ENCODE measurements around the gene MITF. TPM values are rescaled to one million over a fixed set of nuclear protein-coding genes. Genes with fewer than 3 reads are reported as not detected.

The MITF gene
- total RNA-seq, 1 donor from 2014 or later: 19.4 TPM

DNA sequence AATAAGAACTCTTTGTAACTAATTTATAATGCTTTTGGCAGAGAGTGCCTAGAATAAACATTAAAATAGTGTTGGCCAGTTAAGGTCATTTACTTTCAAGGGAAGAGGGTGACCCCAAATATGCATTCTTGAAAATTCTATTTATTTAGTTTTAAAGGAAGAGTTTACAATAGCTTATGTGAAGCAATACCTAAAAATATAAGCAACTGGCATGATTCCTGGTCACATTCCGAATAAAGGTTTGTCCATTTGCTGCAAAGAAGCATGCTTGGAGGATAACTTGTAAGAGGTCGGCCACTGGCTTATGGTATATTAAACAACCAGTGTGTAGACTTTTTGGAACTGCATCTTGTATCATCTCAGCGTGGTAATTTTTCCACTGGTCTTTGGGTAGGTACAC lies 10.2 kb downstream of the MITF start:
- H3K4me3 Mint-ChIP-seq (ENCODE audit: low read depth): no peak overlapping the region
- H3K36me3 Mint-ChIP-seq (ENCODE audit: insufficient read depth): peaks cover 6% of the 10 kb centered on the region
- TF ChIP-seq, protein P1, sequence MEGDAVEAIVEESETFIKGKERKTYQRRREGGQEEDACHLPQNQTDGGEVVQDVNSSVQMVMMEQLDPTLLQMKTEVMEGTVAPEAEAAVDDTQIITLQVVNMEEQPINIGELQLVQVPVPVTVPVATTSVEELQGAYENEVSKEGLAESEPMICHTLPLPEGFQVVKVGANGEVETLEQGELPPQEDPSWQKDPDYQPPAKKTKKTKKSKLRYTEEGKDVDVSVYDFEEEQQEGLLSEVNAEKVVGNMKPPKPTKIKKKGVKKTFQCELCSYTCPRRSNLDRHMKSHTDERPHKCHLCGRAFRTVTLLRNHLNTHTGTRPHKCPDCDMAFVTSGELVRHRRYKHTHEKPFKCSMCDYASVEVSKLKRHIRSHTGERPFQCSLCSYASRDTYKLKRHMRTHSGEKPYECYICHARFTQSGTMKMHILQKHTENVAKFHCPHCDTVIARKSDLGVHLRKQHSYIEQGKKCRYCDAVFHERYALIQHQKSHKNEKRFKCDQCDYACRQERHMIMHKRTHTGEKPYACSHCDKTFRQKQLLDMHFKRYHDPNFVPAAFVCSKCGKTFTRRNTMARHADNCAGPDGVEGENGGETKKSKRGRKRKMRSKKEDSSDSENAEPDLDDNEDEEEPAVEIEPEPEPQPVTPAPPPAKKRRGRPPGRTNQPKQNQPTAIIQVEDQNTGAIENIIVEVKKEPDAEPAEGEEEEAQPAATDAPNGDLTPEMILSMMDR (IDR thresholded peaks at IDR 0.05; ENCODE audit: unreplicated experiment): no peak
- H3K9me3 Mint-ChIP-seq (ENCODE audit: low read depth): peaks cover 11% of the 10 kb centered on the region
- no peaks in the 10 kb centered on the region for H3K4me1 Mint-ChIP-seq (ENCODE audit: low read depth)
- H3K27me3 Mint-ChIP-seq: no peaks in the 10 kb centered on the region
- no peak overlapping the region for H3K27ac Mint-ChIP-seq
- DNase-seq (ENCODE audit: low spot score, unreplicated experiment): no peak

DNA sequence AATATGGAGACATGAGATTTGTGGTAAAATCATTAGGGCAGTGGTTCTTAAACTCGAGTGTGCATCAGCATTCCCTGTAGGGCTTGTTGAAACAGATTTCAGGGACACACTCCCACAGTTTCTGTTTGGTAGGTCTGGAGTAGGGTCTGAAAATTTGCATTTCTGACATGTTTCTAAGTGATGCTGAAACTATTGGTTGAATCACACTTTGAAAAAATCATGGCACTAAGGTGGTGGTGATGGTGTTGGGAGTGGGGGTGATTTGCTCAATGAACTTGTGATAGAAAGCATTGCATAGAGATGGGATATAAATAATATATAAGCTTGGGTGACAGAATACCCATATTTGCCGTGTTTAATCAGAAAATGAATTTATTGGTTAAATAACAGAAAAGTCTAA lies 11.3 kb downstream of the MITF start:
- no peaks in the 10 kb centered on the region for H3K27me3 Mint-ChIP-seq
- DNase-seq (ENCODE audit: low spot score, unreplicated experiment): no peak
- H3K4me3 Mint-ChIP-seq (ENCODE audit: low read depth): no peak overlapping the region
- TF ChIP-seq, protein P1 (IDR thresholded peaks at IDR 0.05; ENCODE audit: unreplicated experiment): no peak
- H3K9me3 Mint-ChIP-seq (ENCODE audit: low read depth): peaks cover 11% of the 10 kb centered on the region
- H3K4me1 Mint-ChIP-seq (ENCODE audit: low read depth): peaks cover 2% of the 10 kb centered on the region
- H3K27ac Mint-ChIP-seq: no peak overlapping the region
- H3K36me3 Mint-ChIP-seq (ENCODE audit: insufficient read depth): peaks cover 6% of the 10 kb centered on the region

DNA sequence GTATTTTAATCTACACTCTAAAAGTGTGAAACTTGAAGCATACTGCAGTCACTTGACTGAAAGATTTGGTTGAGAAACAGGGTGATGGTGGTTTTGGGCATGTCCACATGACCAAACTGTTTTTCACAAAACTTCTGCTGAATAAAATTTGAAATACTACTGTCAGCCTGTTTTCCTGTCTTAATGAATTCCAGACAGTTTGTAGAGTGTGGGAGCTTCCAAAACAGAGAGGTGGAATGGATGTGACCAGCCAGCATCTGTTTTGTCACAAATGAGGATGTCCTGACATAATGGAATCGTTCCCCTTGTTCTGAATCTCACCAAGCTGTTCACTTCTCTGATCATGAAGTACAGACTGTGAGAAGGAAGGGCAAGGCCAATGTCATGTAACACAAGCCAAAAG lies 11.8 kb downstream of the MITF start:
- Mint-ChIP-seq H3K27me3 (no peaks in the 10 kb centered on the region), H3K4me1 (ENCODE audit: low read depth) (peaks cover 8% of the 10 kb centered on the region), H3K9me3 (ENCODE audit: low read depth) (peaks cover 11% of the 10 kb centered on the region), H3K4me3 (ENCODE audit: low read depth) (no peak overlapping the region), H3K27ac (no peak overlapping the region), H3K36me3 (ENCODE audit: insufficient read depth) (peaks cover 6% of the 10 kb centered on the region)
- TF ChIP-seq, protein P1 (IDR thresholded peaks at IDR 0.05; ENCODE audit: unreplicated experiment): no peak
- no peak for DNase-seq (ENCODE audit: low spot score, unreplicated experiment)

DNA sequence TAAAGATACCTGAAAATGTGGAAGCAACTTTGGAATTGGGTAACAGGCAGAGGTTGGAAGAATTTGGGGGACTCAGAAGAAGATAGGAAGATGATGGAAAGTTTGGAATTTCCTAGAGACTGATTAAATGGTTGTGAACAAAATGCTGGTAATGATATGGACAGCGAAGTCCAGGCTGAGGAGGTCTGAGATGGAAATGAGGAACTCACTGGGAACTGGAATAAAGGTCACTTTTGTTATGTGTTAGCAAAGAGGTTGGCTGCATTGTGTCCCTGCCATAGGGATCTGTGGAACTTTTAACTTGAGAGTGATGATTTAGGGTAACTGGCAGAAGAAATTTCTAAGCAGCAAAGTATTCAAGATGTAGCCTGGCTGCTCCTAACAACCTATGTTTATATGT lies 13.0 kb downstream of the MITF start:
- TF ChIP-seq, protein P1 (IDR thresholded peaks at IDR 0.05; ENCODE audit: unreplicated experiment): no peak
- Mint-ChIP-seq H3K4me3 (ENCODE audit: low read depth) (no peak overlapping the region), H3K9me3 (ENCODE audit: low read depth) (peaks cover 11% of the 10 kb centered on the region), H3K36me3 (ENCODE audit: insufficient read depth) (peaks cover 6% of the 10 kb centered on the region), H3K27ac (no peak overlapping the region), H3K4me1 (ENCODE audit: low read depth) (peaks cover 10% of the 10 kb centered on the region), H3K27me3 (no peaks in the 10 kb centered on the region)
- DNase-seq (ENCODE audit: low spot score, unreplicated experiment): no peak

- Mint-ChIP-seq H3K4me3 (ENCODE audit: low read depth) (no peak overlapping the region), H3K4me1 (ENCODE audit: low read depth) (peaks cover 10% of the 10 kb centered on the region), H3K27ac (no peak overlapping the region), H3K9me3 (ENCODE audit: low read depth) (peaks cover 11% of the 10 kb centered on the region), H3K36me3 (ENCODE audit: insufficient read depth) (peaks cover 6% of the 10 kb centered on the region), H3K27me3 (no peaks in the 10 kb centered on the region)
- TF ChIP-seq, protein P1 (IDR thresholded peaks at IDR 0.05; ENCODE audit: unreplicated experiment): no peak
- no peak for DNase-seq (ENCODE audit: low spot score, unreplicated experiment)
Observed at GRCh38 chr3:69753179-69753775, 14.0 kb downstream of the MITF start.

All from progenitor cell of endocrine pancreas (in vitro differentiated cells).